HG03066 (cell line): ENCODE measurements around the gene GTF3C4.
"Not testable (repeated sequence)": the region's sequence is repeated elsewhere in the genome, so short reads cannot be mapped to it uniquely, and the experiment has no call there.

Experiments
- ATAC-seq: cut with Tn5 transposase; IDR thresholded peaks from one replicate; pipeline ENCODE4 v1.9.1; 2021; ENCODE audit warnings: low read depth; ENCODE audit not compliant: unreplicated experiment

The GTF3C4 gene

GRCh38 chr9:132694144-132694543 lies 23.9 kb downstream of the GTF3C4 start:
- ATAC-seq: no peak

GRCh38 chr9:132697230-132697629 lies 27.0 kb downstream of the GTF3C4 start:
- ATAC-seq: no peak

GRCh38 chr9:132698989-132699388 lies 28.7 kb downstream of the GTF3C4 start:
- ATAC-seq: no peak

GRCh38 chr9:132699956-132700355 lies 29.7 kb downstream of the GTF3C4 start:
- no peak for ATAC-seq

- no peak for ATAC-seq
These were observed 32.0 kb downstream of the GTF3C4 start for GRCh38 chr9:132702254-132702653.

GRCh38 chr9:132703336-132703735 lies 33.1 kb downstream of the GTF3C4 start:
- ATAC-seq: no peak

GRCh38 chr9:132708239-132708638 lies 38.0 kb downstream of the GTF3C4 start:
- no peak for ATAC-seq

GRCh38 chr9:132708769-132709430 lies 38.6 kb downstream of the GTF3C4 start:
- ATAC-seq: no peak

GRCh38 chr9:132710333-132710732 lies 40.1 kb downstream of the GTF3C4 start:
- ATAC-seq: no peak

GRCh38 chr9:132711152-132711551 lies 40.9 kb downstream of the GTF3C4 start:
- ATAC-seq: not testable (repeated sequence)

GRCh38 chr9:132711846-132712245 lies 41.6 kb downstream of the GTF3C4 start:
- no peak for ATAC-seq

GRCh38 chr9:132712753-132713152 lies 42.5 kb downstream of the GTF3C4 start:
- no peak for ATAC-seq

- no peak for ATAC-seq
These were observed 45.7 kb downstream of the GTF3C4 start for GRCh38 chr9:132716007-132716406.

- no peak for ATAC-seq
These were observed 47.2 kb downstream of the GTF3C4 start for GRCh38 chr9:132717326-132717945.

- not testable (repeated sequence) for ATAC-seq
These were observed 48.2 kb downstream of the GTF3C4 start for GRCh38 chr9:132718381-132718928.

GRCh38 chr9:132721661-132722060 lies 51.4 kb downstream of the GTF3C4 start:
- no peak for ATAC-seq

GRCh38 chr9:132722564-132723065 lies 52.4 kb downstream of the GTF3C4 start:
- ATAC-seq: no peak

- no peak for ATAC-seq
These were observed 53.5 kb downstream of the GTF3C4 start for GRCh38 chr9:132723809-132724208.

- no peak for ATAC-seq
These were observed 55.0 kb downstream of the GTF3C4 start for GRCh38 chr9:132725306-132725705.

- ATAC-seq: no peak
These were observed 56.4 kb downstream of the GTF3C4 start for GRCh38 chr9:132726576-132727130.

GRCh38 chr9:132728071-132728470 lies 57.8 kb downstream of the GTF3C4 start:
- ATAC-seq: no peak

- no peak for ATAC-seq
These were observed 58.2 kb downstream of the GTF3C4 start for GRCh38 chr9:132728497-132728896.
